ENCODE measurements around the gene SLC38A10.

Gene SLC38A10

DNA sequence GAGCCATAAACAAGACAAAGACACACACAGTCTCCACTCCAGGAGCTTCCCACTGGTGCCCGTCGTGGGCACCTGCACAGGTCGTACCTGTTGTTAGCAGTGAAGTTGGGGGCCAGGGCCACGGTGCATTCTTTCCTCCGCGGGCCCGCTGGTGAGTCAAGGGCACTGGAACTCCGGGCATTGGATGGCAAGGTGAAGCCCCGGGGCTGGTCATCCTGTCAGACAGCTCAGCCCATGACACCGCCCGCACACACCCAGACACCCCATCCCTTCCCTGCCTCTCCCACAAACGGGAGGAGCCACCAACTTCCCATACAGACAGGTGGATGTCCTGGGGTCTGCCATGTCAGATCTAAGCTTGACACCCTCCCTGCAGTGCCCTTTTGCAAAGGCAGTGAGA, 88.5 kb downstream of the SLC38A10 start:
- Histone ChIP-seq H3K4me3 (ENCODE audit: low read depth, low read length) (no peak overlapping the region), H3K9ac (ENCODE audit: low read depth, low read length) (no peak overlapping the region), H3K36me3 (ENCODE audit: control insufficient read depth, insufficient read depth, low read length) (peaks cover 35% of the 10 kb centered on the region), H3K27ac (ENCODE audit: low read depth, low read length) (no peak overlapping the region), H3K4me1 (ENCODE audit: control insufficient read depth, insufficient read depth, low read length) (no peaks in the 10 kb centered on the region), H3K9me3 (ENCODE audit: control insufficient read depth, insufficient read depth, low read length) (no peaks in the 10 kb centered on the region), H3K27me3 (ENCODE audit: control insufficient read depth, insufficient read depth, low read length) (no peaks in the 10 kb centered on the region)

DNA sequence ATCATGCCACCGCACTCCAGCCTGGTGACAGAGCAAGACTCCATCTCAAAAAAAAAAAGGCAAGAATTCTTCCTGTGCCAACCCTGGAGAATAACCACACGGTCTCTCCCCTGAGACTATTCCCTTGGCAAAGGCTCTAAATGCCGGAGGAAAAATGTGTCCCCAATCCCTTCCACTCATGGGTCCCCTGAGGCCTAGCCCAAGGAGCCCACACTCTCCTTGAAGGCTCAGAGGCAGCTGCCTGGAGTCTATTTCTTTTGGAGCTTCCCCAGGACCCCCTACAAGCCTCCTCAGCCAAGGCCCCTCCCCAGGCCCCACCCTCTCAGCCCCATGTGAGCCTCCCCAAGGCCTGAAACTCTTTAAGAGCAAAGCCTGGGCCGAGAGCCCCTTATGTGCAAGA, 88.9 kb downstream of the SLC38A10 start:
- Histone ChIP-seq H3K4me1 (ENCODE audit: control insufficient read depth, insufficient read depth, low read length) (no peaks in the 10 kb centered on the region), H3K9ac (ENCODE audit: low read depth, low read length) (no peak overlapping the region), H3K27ac (ENCODE audit: low read depth, low read length) (no peak overlapping the region), H3K9me3 (ENCODE audit: control insufficient read depth, insufficient read depth, low read length) (no peaks in the 10 kb centered on the region), H3K36me3 (ENCODE audit: control insufficient read depth, insufficient read depth, low read length) (peaks cover 35% of the 10 kb centered on the region), H3K4me3 (ENCODE audit: low read depth, low read length) (no peak overlapping the region), H3K27me3 (ENCODE audit: control insufficient read depth, insufficient read depth, low read length) (no peaks in the 10 kb centered on the region)

DNA sequence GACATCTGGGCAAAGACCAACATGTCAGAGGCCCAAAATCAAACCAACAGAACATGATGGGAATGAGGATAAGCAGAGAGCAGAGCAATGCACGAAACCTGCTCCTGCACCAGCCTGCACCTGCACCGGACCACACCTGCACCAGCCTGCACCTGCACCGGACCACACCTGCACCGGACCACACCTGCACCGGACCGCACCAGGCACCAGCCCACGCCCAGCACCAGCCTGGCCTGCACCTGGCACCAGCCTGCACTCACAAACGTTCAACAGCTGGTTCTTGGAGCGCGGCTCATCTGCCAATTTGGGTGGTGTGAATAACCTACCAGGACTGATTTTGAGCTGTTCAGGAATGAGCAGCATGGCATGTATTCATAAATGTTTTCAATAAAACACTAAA, 90.5 kb downstream of the SLC38A10 start:
- Histone ChIP-seq H3K27ac (ENCODE audit: low read depth, low read length) (no peak overlapping the region), H3K4me1 (ENCODE audit: control insufficient read depth, insufficient read depth, low read length) (no peaks in the 10 kb centered on the region), H3K27me3 (ENCODE audit: control insufficient read depth, insufficient read depth, low read length) (no peaks in the 10 kb centered on the region), H3K9me3 (ENCODE audit: control insufficient read depth, insufficient read depth, low read length) (no peaks in the 10 kb centered on the region), H3K36me3 (ENCODE audit: control insufficient read depth, insufficient read depth, low read length) (peaks cover 39% of the 10 kb centered on the region), H3K4me3 (ENCODE audit: low read depth, low read length) (no peak overlapping the region), H3K9ac (ENCODE audit: low read depth, low read length) (no peak overlapping the region)

DNA sequence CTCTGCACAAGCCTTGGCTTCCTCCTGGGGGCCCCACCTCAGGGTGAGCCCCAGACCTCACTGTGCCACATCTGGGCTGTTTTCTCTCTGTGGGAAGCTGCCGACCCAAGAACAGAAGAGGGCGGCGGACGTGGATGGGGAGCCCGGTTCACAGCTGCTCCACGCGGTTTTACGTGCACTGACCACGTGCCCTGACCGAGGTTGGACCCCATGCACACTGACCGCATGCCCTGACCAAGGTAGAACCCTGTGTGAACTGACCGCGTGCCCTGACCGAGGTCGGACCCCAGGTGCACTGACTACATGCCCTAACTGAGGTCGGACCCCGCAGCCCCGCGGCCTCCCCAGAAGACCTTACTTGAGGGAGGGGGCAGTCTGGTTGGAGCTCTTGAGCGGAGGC, 92.0 kb downstream of the SLC38A10 start:
- no peaks in the 10 kb centered on the region for H3K4me1 ChIP-seq (ENCODE audit: control insufficient read depth, insufficient read depth, low read length)
- no peaks in the 10 kb centered on the region for H3K27me3 ChIP-seq (ENCODE audit: control insufficient read depth, insufficient read depth, low read length)

DNA sequence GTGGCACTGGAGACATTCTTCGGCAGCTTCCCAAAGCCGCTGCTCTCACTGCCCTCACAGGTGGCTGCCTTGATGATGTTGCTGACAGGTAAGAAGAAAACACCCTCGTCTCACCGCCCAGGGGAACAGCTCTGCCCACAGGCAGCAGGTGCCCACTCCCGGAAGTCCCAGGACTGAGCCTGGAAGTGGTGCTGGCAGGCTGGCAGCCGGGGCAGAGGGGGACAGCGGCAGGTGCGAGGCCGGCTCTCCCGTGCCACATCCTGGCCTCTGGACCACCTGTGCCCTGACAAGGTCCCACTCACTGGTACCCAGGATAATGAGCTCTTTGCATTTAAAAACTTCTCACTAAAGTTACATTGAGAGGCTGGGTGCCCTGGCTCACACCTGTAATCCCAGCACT, 92.8 kb downstream of the SLC38A10 start:
- no peaks in the 10 kb centered on the region for H3K4me1 ChIP-seq (ENCODE audit: control insufficient read depth, insufficient read depth, low read length)
- H3K9ac ChIP-seq (ENCODE audit: low read depth, low read length): no peak overlapping the region
- no peak overlapping the region for H3K4me3 ChIP-seq (ENCODE audit: low read depth, low read length)
- H3K27me3 ChIP-seq (ENCODE audit: control insufficient read depth, insufficient read depth, low read length): no peaks in the 10 kb centered on the region
- H3K36me3 ChIP-seq (ENCODE audit: control insufficient read depth, insufficient read depth, low read length): peaks cover 48% of the 10 kb centered on the region
- H3K27ac ChIP-seq (ENCODE audit: low read depth, low read length): no peak overlapping the region
- no peaks in the 10 kb centered on the region for H3K9me3 ChIP-seq (ENCODE audit: control insufficient read depth, insufficient read depth, low read length)

More for the DNA sequence above, 92.0 kb downstream of the SLC38A10 start:
- Histone ChIP-seq H3K4me3 (ENCODE audit: low read depth, low read length) (no peak overlapping the region), H3K9me3 (ENCODE audit: control insufficient read depth, insufficient read depth, low read length) (no peaks in the 10 kb centered on the region), H3K36me3 (ENCODE audit: control insufficient read depth, insufficient read depth, low read length) (peaks cover 46% of the 10 kb centered on the region), H3K27ac (ENCODE audit: low read depth, low read length) (no peak overlapping the region), H3K9ac (ENCODE audit: low read depth, low read length) (no peak overlapping the region)

DNA sequence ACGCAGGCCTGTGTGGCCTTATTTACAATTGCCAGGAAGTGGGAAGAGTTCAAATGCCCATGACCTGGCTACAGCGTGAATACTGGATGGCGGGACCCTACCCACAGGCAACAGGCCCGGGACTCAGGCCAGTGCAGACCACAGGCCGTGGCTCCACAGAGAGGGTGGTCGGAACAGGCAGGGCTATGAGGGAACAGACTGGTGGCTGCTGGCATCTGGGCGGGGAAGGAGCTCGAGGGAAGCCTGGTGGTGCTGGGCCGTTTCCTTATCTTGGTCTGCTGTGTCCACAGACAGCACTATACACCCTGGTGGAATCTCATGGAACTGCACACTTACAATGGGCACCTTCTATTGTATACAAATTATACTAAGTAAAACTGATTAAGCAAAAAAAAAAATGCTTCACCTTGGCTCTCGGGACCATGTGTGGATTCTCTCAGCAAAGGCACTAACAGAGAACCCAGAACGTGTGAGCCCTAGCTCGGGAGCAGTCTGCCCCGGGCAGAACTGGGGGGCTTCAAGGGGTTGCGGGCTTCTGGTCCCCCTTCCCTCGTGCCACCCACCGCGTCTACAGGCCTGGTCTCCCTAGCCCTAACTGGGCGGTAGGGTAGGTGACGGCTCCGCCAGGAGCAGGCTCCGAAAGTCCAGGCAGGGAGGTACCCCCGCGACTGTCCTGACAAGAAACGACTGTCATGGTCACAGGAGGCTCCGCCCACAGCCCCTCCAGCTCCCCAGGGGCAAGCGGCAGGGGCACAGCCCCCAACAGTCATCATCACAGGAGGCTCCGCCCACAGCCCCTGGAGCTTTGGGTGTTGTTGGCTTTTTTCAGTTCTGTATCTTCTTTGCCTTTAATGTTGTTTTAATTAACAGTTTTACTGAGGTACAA, 94.2 kb downstream of the SLC38A10 start:
- Histone ChIP-seq H3K9ac (ENCODE audit: low read depth, low read length) (no peak overlapping the region), H3K36me3 (ENCODE audit: control insufficient read depth, insufficient read depth, low read length) (peaks cover 49% of the 10 kb centered on the region), H3K27me3 (ENCODE audit: control insufficient read depth, insufficient read depth, low read length) (no peaks in the 10 kb centered on the region), H3K4me1 (ENCODE audit: control insufficient read depth, insufficient read depth, low read length) (no peaks in the 10 kb centered on the region), H3K27ac (ENCODE audit: low read depth, low read length) (no peak overlapping the region), H3K4me3 (ENCODE audit: low read depth, low read length) (no peak overlapping the region), H3K9me3 (ENCODE audit: control insufficient read depth, insufficient read depth, low read length) (no peaks in the 10 kb centered on the region)

DNA sequence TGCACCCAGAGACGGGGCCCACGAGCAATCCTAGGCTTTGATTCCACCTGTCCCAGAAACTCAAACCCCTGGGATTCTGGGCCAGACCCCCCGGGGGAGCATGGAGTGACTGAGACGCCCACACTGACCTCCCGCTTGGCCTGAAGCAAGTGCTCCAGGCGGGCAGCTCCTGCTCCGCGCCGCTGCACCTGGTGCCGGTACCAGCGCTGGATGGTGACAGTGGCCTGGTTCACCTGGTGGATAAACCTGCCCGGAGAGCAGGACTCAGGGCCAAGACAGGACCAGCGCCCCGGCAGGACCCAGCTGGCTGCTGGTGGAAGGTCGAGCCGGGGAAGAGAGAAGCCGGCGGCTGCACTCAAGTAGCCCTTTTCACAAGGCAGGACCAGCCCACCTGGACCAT, 94.9 kb downstream of the SLC38A10 start:
- Histone ChIP-seq H3K36me3 (ENCODE audit: control insufficient read depth, insufficient read depth, low read length) (peaks cover 53% of the 10 kb centered on the region), H3K9ac (ENCODE audit: low read depth, low read length) (no peak overlapping the region), H3K9me3 (ENCODE audit: control insufficient read depth, insufficient read depth, low read length) (no peaks in the 10 kb centered on the region), H3K4me3 (ENCODE audit: low read depth, low read length) (no peak overlapping the region), H3K27me3 (ENCODE audit: control insufficient read depth, insufficient read depth, low read length) (no peaks in the 10 kb centered on the region), H3K4me1 (ENCODE audit: control insufficient read depth, insufficient read depth, low read length) (no peaks in the 10 kb centered on the region), H3K27ac (ENCODE audit: low read depth, low read length) (no peak overlapping the region)

DNA sequence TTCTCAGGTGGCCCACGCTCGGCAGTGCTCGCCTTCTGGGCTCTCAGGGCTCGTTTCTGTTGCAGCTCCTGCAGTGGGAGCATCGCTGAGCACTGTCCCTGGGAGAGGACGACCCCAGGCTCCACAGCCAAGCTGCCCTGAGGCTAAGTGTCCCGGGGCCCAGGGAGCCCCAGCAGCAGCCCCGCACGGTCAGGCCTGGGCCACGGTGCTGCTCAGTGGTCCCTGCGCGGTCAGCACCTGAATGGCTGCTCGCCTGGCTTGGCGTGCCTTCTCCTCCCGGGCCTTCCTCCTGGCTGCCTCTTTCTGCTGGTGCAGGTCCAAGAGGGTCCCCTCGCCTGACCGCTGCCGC, 95.7 kb downstream of the SLC38A10 start:
- Histone ChIP-seq H3K9ac (ENCODE audit: low read depth, low read length) (no peak overlapping the region), H3K4me1 (ENCODE audit: control insufficient read depth, insufficient read depth, low read length) (no peaks in the 10 kb centered on the region), H3K4me3 (ENCODE audit: low read depth, low read length) (no peak overlapping the region), H3K36me3 (ENCODE audit: control insufficient read depth, insufficient read depth, low read length) (peaks cover 54% of the 10 kb centered on the region), H3K9me3 (ENCODE audit: control insufficient read depth, insufficient read depth, low read length) (no peaks in the 10 kb centered on the region), H3K27ac (ENCODE audit: low read depth, low read length) (no peak overlapping the region), H3K27me3 (ENCODE audit: control insufficient read depth, insufficient read depth, low read length) (no peaks in the 10 kb centered on the region)

DNA sequence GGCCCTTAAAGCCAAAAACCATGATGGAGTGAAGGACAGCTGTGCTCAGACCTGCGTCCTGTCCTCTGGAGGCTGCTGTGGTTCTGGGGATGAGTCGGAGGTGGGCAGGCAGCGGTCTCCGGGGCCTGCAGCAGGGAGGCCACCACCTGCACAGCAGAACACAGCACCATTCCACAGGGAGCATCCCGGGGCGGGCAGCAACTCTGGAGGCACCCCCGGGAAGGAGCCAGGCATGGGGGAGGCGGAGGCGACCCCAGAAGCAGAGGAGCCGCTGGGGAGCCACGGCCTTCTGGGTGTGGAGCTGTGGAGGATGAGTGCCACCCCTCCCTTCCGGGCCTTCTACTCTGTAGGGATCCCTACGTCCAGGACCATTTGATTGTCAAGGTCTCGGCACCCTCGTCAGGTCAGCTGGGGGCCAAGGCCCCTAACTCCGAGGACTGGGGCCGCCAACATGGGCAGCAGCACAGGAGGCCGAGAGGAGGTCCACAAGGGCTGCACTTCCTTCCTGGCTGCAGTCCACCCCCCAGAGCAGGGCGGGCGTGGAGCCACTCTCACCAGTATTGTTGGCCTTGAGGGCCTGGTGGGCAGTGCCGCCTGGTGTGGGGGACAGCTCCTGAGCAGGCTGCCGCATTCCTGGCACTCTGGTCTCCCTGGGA, 96.2 kb downstream of the SLC38A10 start:
- H3K36me3 ChIP-seq (ENCODE audit: control insufficient read depth, insufficient read depth, low read length): peaks cover 51% of the 10 kb centered on the region
- no peaks in the 10 kb centered on the region for H3K4me1 ChIP-seq (ENCODE audit: control insufficient read depth, insufficient read depth, low read length)
- H3K4me3 ChIP-seq (ENCODE audit: low read depth, low read length): no peak overlapping the region
- H3K27me3 ChIP-seq (ENCODE audit: control insufficient read depth, insufficient read depth, low read length): no peaks in the 10 kb centered on the region
- H3K27ac ChIP-seq (ENCODE audit: low read depth, low read length): no peak overlapping the region
- H3K9ac ChIP-seq (ENCODE audit: low read depth, low read length): no peak overlapping the region
- H3K9me3 ChIP-seq (ENCODE audit: control insufficient read depth, insufficient read depth, low read length): no peaks in the 10 kb centered on the region

DNA sequence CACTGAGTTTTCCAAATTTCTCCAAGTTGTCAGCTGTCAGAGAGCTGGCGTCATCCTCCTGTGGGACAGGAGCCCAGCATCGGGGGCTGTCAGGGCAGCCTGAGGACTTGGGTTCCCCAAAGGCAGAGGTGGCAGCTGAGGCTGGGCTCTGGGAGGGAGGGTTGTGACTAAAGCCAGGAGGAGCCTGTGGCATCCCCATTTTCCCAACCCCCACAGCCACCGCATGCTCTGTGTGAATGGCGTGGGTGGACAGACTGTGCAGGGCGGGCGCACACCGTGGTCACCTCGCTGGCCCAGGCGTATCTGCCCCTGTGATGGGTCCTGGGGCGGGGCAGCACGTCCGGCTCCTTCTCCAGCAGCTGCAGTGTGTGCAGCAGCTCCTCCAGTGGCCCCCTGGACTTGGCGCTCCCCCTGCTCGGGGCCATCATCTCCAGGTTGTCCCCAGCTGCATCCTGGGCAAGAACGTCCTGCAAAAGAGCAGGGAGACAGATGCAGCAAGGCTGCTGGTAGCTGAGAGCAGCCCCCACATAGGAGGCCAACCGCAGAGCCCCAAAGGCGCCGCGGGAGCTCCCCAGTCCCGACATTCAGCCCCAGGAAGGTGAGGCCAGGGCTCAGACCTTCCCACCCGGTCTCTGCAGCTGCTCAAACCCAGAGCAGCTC, 97.1 kb downstream of the SLC38A10 start:
- Histone ChIP-seq H3K4me1 (ENCODE audit: control insufficient read depth, insufficient read depth, low read length) (no peaks in the 10 kb centered on the region), H3K9me3 (ENCODE audit: control insufficient read depth, insufficient read depth, low read length) (no peaks in the 10 kb centered on the region), H3K36me3 (ENCODE audit: control insufficient read depth, insufficient read depth, low read length) (peaks cover 47% of the 10 kb centered on the region), H3K27ac (ENCODE audit: low read depth, low read length) (no peak overlapping the region), H3K27me3 (ENCODE audit: control insufficient read depth, insufficient read depth, low read length) (no peaks in the 10 kb centered on the region), H3K4me3 (ENCODE audit: low read depth, low read length) (no peak overlapping the region), H3K9ac (ENCODE audit: low read depth, low read length) (no peak overlapping the region)

DNA sequence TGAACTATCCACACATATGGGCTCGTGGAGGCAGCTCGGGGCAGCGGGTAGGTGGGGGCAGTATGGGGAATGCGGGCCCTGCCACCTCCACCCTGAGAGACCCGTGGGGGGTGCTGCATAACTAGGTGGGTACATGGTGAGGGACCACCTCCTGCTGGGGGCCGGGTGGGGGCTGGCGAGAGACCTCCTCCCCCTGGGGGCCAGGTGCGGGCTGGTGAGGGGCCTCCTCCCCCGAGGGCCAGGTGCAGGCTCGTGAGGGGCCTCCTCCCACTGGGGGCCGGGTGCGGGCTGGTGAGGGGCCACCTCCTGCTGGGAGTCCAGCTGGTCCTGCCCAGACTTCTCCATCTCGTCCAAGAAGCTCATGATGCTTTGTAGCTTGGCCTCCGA, 97.7 kb downstream of the SLC38A10 start:
- H3K27me3 ChIP-seq (ENCODE audit: control insufficient read depth, insufficient read depth, low read length): no peaks in the 10 kb centered on the region
- H3K4me1 ChIP-seq (ENCODE audit: control insufficient read depth, insufficient read depth, low read length): no peaks in the 10 kb centered on the region
- no peak overlapping the region for H3K27ac ChIP-seq (ENCODE audit: low read depth, low read length)
- peaks cover 45% of the 10 kb centered on the region for H3K36me3 ChIP-seq (ENCODE audit: control insufficient read depth, insufficient read depth, low read length)
- H3K9ac ChIP-seq (ENCODE audit: low read depth, low read length): no peak overlapping the region
- no peaks in the 10 kb centered on the region for H3K9me3 ChIP-seq (ENCODE audit: control insufficient read depth, insufficient read depth, low read length)
- no peak overlapping the region for H3K4me3 ChIP-seq (ENCODE audit: low read depth, low read length)

Data from HUES48 (cell line).